LNCAP (cell line): ENCODE data around the gene MEGF11.

Source experiments
- CTCF ChIP-seq: fragments of 450-650 bp; IDR thresholded peaks from 2 replicates; pipeline ENCODE4 v1.5.1; 2017; ENCODE audit warnings: mild to moderate bottlenecking

The MEGF11 gene

DNA sequence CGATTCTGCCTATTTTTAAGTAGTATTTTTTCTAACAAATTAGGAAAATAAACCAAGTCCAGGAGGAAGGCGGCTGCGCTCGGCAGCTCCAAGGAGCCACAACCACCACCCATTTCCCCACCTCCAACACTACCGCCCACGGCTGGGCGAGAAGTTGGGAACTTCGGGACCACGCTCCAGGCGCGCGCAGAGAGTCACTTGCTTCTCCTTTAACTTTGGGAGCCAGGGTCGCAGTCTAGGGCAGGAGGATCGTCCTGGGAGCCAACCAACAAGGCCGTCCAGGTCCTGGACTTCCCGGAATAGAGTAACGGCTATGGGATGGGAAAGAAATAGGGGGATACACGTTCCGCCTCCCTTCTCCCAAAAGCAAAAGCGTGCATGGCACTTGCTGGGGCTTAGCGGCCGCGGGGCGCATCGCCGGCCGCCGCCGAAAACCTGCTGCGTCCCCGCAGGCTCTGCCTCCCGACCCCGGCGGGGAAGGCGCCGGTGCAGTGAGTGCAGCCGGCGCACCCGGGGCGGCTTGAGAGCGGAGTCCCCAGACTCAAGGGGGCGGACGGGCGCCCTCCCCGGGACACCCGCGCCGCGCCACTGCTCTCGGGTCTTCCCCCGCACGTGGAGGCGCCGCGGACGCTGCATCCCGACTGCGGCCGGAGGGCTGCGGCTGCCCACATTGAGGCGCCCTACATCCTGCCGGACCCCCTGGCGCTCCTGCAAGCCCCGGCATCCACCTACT, 699 bp downstream of the MEGF11 start:
- TF ChIP-seq CTCF: peak; percentile 37; the same call in 1 of the 2 replicates

- peak; percentile 92 for TF ChIP-seq CTCF
These were observed 1.5 kb downstream of the MEGF11 start for GRCh38 chr15:66251790-66252684.

DNA sequence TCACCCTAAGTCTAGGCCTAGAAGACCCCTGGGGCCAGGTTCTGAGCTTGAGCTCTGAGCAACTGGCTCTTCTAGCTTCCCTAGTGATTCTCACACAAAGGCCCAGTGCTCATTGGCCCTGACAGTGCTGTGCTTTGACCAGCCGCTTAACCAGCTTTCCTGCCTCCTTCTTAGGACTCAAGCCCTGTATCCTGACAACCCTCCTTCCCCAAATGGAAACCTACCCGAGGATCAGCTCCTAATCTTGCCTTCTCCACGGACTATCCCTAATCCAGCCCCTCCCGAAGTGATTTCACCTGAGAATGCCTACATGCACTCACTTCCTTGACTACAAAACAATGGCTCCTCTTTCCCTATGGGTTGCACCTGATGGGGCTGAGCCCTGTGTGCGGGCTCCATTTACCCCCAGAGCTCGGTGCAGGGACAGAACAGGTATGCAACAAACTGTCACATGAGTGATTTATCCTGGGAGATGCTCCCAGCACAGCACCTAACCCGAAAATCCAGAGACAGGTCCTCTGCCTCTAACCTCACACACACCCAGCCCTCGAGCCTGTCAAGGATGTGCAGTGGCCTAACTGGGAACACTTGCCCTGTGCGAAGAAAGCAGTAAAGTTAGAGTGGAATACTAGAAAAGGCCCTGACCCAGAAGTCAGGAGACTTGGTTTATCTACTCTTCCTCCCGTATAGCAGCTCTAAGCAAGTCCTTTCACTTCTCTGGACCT, 2.3 kb downstream of the MEGF11 start:
- no peak for TF ChIP-seq CTCF

GRCh38 chr15:66249605-66250174, 3.9 kb downstream of the MEGF11 start:
- no peak for TF ChIP-seq CTCF

DNA sequence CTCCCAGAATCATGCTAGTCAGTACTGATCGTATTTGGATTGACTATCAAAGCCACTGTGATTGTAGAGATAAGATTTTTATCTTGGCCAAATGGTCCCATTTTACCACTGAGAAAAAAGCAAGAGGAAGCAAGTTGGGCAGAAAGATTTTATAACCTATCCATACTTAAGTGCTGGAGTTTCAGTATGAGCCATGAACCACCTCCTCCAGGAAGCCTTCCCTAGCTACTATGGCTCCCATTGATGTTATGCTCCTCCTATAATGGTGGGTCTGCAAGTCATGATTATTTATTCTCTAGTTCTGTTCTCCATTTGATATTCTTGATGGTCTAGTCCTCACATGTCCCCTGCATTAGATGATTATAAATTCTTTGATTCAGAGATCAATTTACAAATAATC, 6.6 kb downstream of the MEGF11 start:
- no peak for TF ChIP-seq CTCF

- TF ChIP-seq CTCF: no peak
These were observed 11.7 kb downstream of the MEGF11 start for GRCh38 chr15:66241908-66242285.
